DND-41 (cell line): ENCODE results near the gene CPLX1.

Experiments
- ATAC-seq: fragments of 200-7000 bp; cut with Tn5 transposase; 3 replicates; pipeline ENCODE4 v1.9.1; 2021; ENCODE audit warnings: low read depth; ENCODE audit not compliant: insufficient read depth
- DNase-seq: peaks from one replicate; pipeline ENCODE4 v3.0.0-alpha.2; 2020
- H2AFZ ChIP-seq: 2 replicates; pipeline ENCODE4 v1.6.0; 2012; ENCODE audit warnings: low read depth, low read length
- H3K27ac ChIP-seq: 2 replicates; pipeline ENCODE4 v1.5.1; 2012; ENCODE audit warnings: low read length, inconsistent platforms
- H3K27me3 ChIP-seq: fragments of 200-600 bp; sonication (generic); 2 replicates; pipeline ENCODE4 v1.6.0; 2012; ENCODE audit warnings: low read length, mild to moderate bottlenecking, inconsistent platforms; ENCODE audit not compliant: insufficient read depth, poor library complexity
- H3K36me3 ChIP-seq: 2 replicates; pipeline ENCODE4 v1.5.1; 2012; ENCODE audit warnings: low read length, inconsistent platforms; ENCODE audit not compliant: insufficient read depth
- H3K4me1 ChIP-seq: 2 replicates; pipeline ENCODE4 v1.5.1; 2012; ENCODE audit warnings: mild to moderate bottlenecking, low read length; ENCODE audit not compliant: insufficient read depth
- H3K4me2 ChIP-seq: 2 replicates; pipeline ENCODE4 v1.6.0; 2012; ENCODE audit warnings: mild to moderate bottlenecking, moderate library complexity, low read length, inconsistent platforms; ENCODE audit not compliant: insufficient read depth
- H3K4me3 ChIP-seq, 2 experiments: fragments of 200-600 bp in 1 of 2; shearing (Covaris generic) in 1 of 2; 2 replicates each; pipeline ENCODE4 v1.5.1; 2012 to 2016; ENCODE audit warnings: inconsistent platforms in 2 of 2, low read length in 2 of 2, mild to moderate bottlenecking in 2 of 2, low read depth in 1 of 2, moderate library complexity in 1 of 2
- H3K79me2 ChIP-seq: 2 replicates; pipeline ENCODE4 v1.6.0; 2012; ENCODE audit warnings: low read length, inconsistent platforms; ENCODE audit not compliant: insufficient read depth
- H3K9ac ChIP-seq: 2 replicates; pipeline ENCODE4 v1.6.0; 2012; ENCODE audit warnings: low read depth, mild to moderate bottlenecking, inconsistent platforms, low read length, moderate library complexity
- H3K9me3 ChIP-seq: 2 replicates; pipeline ENCODE4 v1.5.1; 2012; ENCODE audit warnings: low read length, moderate library complexity, mild to moderate bottlenecking, inconsistent platforms; ENCODE audit not compliant: insufficient read depth, severe bottlenecking
- H4K20me1 ChIP-seq: 2 replicates; pipeline ENCODE4 v1.6.0; 2012; ENCODE audit warnings: low read length; ENCODE audit not compliant: insufficient read depth
- EZH2 ChIP-seq: IDR thresholded peaks from 3 replicates; pipeline ENCODE4 v1.6.1; 2012; ENCODE audit warnings: borderline replicate concordance, low read depth, mild to moderate bottlenecking, moderate library complexity, low read length, inconsistent platforms; ENCODE audit not compliant: severe bottlenecking
- TF ChIP-seq, protein P1 (sequence below): IDR thresholded peaks from 2 replicates; pipeline ENCODE4 v1.5.1; 2012; ENCODE audit warnings: borderline replicate concordance, low read length, moderate library complexity, mild to moderate bottlenecking; ENCODE audit not compliant: poor library complexity, severe bottlenecking; ENCODE audit errors: extremely low read depth

Gene CPLX1

DNA sequence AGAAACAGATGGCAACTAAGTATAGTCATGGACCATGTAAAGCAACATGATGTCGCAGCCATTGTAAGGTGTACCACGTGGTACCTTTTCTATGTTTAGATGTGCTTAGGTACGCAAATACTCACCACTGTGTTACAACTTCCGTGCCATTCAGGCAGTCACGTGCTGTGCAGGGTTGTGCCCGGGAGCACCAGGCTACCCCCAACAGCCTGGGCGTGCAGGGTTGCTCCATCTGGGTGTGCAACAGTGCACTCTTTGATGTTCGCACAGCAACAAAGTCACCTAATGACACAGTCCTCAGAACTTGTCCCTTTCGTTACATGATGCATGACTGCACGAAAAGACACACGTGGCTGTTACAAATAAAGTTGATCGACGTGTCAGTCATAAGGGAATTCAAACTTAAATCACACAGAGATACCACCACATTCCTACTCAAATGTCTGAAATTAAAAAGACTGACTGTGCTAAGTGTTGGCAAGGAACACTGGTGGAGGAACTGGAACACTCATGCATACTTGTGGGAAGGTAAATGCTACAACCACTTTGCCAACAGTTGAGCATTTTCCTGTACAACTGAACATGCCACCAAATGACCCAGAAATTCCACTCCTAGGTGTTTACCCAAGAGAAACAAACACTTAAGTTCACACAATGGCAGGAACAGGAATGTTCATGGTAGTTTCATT, 24.3 kb downstream of the CPLX1 start:
- ATAC-seq (no peak), DNase-seq (no peak)
- Histone ChIP-seq H3K27ac (no peak overlapping the region), H3K9ac (no peak overlapping the region), H3K79me2 (no peaks in the 10 kb centered on the region), H2AFZ (no peak overlapping the region), H3K4me3 (no peak overlapping the region), H3K9me3 (no peaks in the 10 kb centered on the region), H3K27me3 (no peaks in the 10 kb centered on the region), H3K4me2 (no peak overlapping the region), H3K4me1 (no peaks in the 10 kb centered on the region), H4K20me1 (no peaks in the 10 kb centered on the region), H3K36me3 (no peaks in the 10 kb centered on the region)
- TF ChIP-seq, protein P1, sequence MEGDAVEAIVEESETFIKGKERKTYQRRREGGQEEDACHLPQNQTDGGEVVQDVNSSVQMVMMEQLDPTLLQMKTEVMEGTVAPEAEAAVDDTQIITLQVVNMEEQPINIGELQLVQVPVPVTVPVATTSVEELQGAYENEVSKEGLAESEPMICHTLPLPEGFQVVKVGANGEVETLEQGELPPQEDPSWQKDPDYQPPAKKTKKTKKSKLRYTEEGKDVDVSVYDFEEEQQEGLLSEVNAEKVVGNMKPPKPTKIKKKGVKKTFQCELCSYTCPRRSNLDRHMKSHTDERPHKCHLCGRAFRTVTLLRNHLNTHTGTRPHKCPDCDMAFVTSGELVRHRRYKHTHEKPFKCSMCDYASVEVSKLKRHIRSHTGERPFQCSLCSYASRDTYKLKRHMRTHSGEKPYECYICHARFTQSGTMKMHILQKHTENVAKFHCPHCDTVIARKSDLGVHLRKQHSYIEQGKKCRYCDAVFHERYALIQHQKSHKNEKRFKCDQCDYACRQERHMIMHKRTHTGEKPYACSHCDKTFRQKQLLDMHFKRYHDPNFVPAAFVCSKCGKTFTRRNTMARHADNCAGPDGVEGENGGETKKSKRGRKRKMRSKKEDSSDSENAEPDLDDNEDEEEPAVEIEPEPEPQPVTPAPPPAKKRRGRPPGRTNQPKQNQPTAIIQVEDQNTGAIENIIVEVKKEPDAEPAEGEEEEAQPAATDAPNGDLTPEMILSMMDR, result no peak
- TF ChIP-seq EZH2, result no peak

DNA sequence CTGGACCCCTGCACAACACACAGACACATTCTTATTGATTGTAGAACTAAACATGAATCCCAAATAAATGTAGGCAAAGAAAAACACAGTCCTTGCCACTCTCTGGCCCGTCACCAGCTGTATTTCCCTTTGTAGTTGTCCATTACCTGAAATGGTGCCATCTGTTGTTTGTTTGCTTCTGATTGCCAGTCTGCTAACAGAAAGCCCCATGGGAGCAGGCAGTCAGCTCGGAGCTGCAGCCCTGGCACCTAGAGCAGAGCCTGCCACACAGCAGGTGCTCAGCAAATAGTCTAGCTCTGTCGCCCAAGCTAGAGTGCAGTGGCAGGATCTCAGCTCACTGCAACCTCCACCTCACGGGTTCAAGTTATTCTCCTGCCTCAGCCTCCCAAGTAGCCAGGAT, 28.9 kb downstream of the CPLX1 start:
- ATAC-seq, result no peak

DNA sequence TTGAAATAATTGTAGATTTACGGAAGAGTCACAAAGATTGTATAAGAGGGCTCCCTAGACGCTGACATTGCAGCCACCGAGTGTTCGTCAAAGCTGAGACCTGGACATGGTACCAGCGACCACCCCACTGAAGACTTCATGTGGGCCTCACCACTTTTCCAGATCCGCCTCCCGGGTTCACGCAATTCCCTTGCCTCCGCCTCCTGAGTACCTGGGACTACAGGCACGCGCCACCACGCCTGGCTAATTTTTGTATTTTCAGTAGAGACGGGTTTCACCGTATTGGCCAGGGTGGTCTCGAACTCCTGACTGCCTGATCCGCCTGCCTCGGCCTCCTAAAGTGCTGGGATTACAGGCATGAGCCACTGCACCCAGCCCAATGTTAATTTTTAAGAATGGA, 29.7 kb downstream of the CPLX1 start:
- Histone ChIP-seq H3K4me1 (no peaks in the 10 kb centered on the region), H3K9ac (no peak overlapping the region), H3K4me2 (no peak overlapping the region), H3K9me3 (no peaks in the 10 kb centered on the region), H2AFZ (no peak overlapping the region), H4K20me1 (no peaks in the 10 kb centered on the region), H3K4me3 (no peak overlapping the region), H3K27ac (no peak overlapping the region), H3K79me2 (no peaks in the 10 kb centered on the region), H3K27me3 (no peaks in the 10 kb centered on the region), H3K36me3 (no peaks in the 10 kb centered on the region)
- ATAC-seq (no peak), DNase-seq (no peak)
- no peak for TF ChIP-seq EZH2

More for the DNA sequence above, 28.9 kb downstream of the CPLX1 start:
- H2AFZ ChIP-seq, result no peak overlapping the region
- no peaks in the 10 kb centered on the region for H3K36me3 ChIP-seq
- H3K9ac ChIP-seq, result no peak overlapping the region
- no peaks in the 10 kb centered on the region for H3K4me1 ChIP-seq
- no peaks in the 10 kb centered on the region for H3K9me3 ChIP-seq
- H4K20me1 ChIP-seq, result no peaks in the 10 kb centered on the region
- H3K27me3 ChIP-seq, result no peaks in the 10 kb centered on the region
- H3K4me2 ChIP-seq, result no peak overlapping the region
- no peaks in the 10 kb centered on the region for H3K79me2 ChIP-seq
- no peak overlapping the region for H3K27ac ChIP-seq
- no peak for DNase-seq
- TF ChIP-seq, protein P1, result no peak
- TF ChIP-seq EZH2, result no peak
- no peak overlapping the region for H3K4me3 ChIP-seq

DNA sequence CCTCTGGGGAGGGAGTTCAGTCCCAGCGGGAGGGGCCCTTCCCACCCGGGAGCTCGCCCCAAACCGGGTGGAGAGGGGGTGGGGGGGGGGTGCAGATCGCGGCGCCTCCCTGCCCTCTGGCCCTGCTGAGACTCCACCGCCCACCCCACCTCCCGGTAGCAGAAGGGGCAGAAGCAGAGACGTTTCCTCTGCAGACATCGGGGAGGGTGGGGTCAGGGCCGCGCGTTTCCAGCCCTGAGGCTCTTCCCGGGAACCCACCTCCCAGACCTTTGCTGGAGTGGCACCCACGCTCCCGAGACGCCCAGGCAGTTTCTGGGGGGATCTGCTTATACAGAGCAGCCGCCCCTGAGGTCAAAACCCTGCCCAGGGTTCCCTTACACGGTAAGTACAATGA, 30.2 kb downstream of the CPLX1 start:
- Histone ChIP-seq H3K79me2 (no peaks in the 10 kb centered on the region), H3K27me3 (no peaks in the 10 kb centered on the region), H3K4me1 (no peaks in the 10 kb centered on the region), H3K9me3 (no peaks in the 10 kb centered on the region), H3K4me2 (no peak overlapping the region), H3K9ac (no peak overlapping the region), H3K4me3 (no peak overlapping the region), H4K20me1 (no peaks in the 10 kb centered on the region), H2AFZ (no peak overlapping the region), H3K27ac (no peak overlapping the region), H3K36me3 (no peaks in the 10 kb centered on the region)
- ATAC-seq (no peak), DNase-seq (no peak)
- TF ChIP-seq, protein P1, result no peak
- no peak for TF ChIP-seq EZH2
